Measurements from ENCODE around the gene DPYSL5.

DNA sequence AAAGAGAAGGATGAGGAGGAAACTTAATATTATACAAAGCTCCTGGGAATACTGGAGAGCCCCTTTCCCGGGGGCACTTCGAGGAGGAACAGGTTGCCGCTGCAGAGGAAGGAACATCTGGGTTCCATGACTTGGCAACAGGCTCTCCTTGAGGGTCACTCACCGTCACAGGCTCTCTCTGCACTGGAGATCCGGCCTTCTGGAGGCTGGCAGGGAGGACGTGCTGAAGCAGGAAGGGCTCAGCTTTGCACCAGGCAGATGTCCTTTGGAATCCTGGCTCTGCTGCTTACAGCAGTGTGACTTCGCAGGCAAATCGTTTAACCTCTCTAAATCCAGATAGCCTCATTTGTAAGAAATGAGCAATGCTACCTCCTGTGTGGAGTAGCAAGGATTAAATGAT lies 2.9 kb upstream of the DPYSL5 start:
- TF ChIP-seq, protein P1, sequence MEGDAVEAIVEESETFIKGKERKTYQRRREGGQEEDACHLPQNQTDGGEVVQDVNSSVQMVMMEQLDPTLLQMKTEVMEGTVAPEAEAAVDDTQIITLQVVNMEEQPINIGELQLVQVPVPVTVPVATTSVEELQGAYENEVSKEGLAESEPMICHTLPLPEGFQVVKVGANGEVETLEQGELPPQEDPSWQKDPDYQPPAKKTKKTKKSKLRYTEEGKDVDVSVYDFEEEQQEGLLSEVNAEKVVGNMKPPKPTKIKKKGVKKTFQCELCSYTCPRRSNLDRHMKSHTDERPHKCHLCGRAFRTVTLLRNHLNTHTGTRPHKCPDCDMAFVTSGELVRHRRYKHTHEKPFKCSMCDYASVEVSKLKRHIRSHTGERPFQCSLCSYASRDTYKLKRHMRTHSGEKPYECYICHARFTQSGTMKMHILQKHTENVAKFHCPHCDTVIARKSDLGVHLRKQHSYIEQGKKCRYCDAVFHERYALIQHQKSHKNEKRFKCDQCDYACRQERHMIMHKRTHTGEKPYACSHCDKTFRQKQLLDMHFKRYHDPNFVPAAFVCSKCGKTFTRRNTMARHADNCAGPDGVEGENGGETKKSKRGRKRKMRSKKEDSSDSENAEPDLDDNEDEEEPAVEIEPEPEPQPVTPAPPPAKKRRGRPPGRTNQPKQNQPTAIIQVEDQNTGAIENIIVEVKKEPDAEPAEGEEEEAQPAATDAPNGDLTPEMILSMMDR (IDR thresholded peaks at IDR 0.05; ENCODE audit: insufficient read depth, low read depth, low read length), result no peak
- TF ChIP-seq EZH2 (IDR thresholded peaks at IDR 0.05; ENCODE audit: insufficient read depth, low read length), result no peak

Data from astrocyte (in vitro differentiated cells and primary cell).